H1 (cell line): ENCODE results near the gene TNIP1. TPM values are rescaled to one million over a fixed set of nuclear protein-coding genes. Genes with fewer than 3 reads are reported as not detected.

Source experiments
- CTCF ChIA-PET: fragments of 300-600 bp; sonication (Branson Sonifier 250); formaldehyde crosslinking; loops from one replicate; lab custom pipeline; 2021; ENCODE audit not compliant: partially characterized antibody; lab: Charles Lee
- POLR2A ChIA-PET: fragments of 300-600 bp; sonication (Branson Sonifier 250); formaldehyde crosslinking; loops from one replicate; lab custom pipeline; 2021; ENCODE audit warnings: inconsistent platforms; ENCODE audit not compliant: partially characterized antibody; lab: Charles Lee
- DNase-seq, 2 experiments: peaks; one replicate each; pipeline versions ENCODE4 v3.0.0 to v3.0.0-alpha.2; 2010 to 2022; ENCODE audit warnings: low spot score in 2 of 2, low read depth in 1 of 2, mixed read lengths in 1 of 2
- FAIRE-seq: peaks from 2 replicates; lab custom pipeline; 2011; peaks lifted over from hg19 to GRCh38; lab: Jason Lieb, UNC
- H2AFZ ChIP-seq: 2 replicates; pipeline ENCODE4 v1.8.1; 2012; ENCODE audit warnings: low read length, inconsistent platforms
- H2AK5ac ChIP-seq: 2 replicates; pipeline ENCODE4 v1.6.1; 2013; ENCODE audit warnings: low read depth, low read length
- H2BK120ac ChIP-seq: replicated peaks from 2 replicates; pipeline ENCODE3; 2013; ENCODE audit warnings: low read depth, low read length, inconsistent platforms
- H2BK12ac ChIP-seq: 2 replicates; pipeline ENCODE4 v1.6.1; 2013; ENCODE audit warnings: low read depth, low read length
- H2BK15ac ChIP-seq: 2 replicates; pipeline ENCODE4 v1.6.1; 2013; ENCODE audit warnings: low read length
- H2BK20ac ChIP-seq: 2 replicates; pipeline ENCODE4 v1.6.1; 2013; ENCODE audit warnings: low read length
- H2BK5ac ChIP-seq: 2 replicates; pipeline ENCODE4 v1.6.1; 2013; ENCODE audit warnings: low read depth, low read length
- H3K14ac ChIP-seq: 2 replicates; pipeline ENCODE4 v1.6.1; 2013; ENCODE audit warnings: inconsistent platforms; ENCODE audit not compliant: insufficient read length
- H3K18ac ChIP-seq: 2 replicates; pipeline ENCODE4 v1.6.1; 2013; ENCODE audit warnings: low read length; ENCODE audit errors: extremely low read depth
- H3K23ac ChIP-seq: 2 replicates; pipeline ENCODE4 v1.6.1; 2013; ENCODE audit warnings: inconsistent platforms; ENCODE audit not compliant: insufficient read length
- H3K23me2 ChIP-seq: 2 replicates; pipeline ENCODE4 v1.6.1; 2013; ENCODE audit warnings: low read depth, low read length
- H3K27ac ChIP-seq: 2 replicates; pipeline ENCODE4 v1.6.1; 2011; ENCODE audit warnings: low read depth, low read length, inconsistent platforms
- H3K27me3 ChIP-seq, 4 experiments: replicated peaks in 1 of 4; 1 replicate in 1 of 4; 2 replicates in 3 of 4; pipeline versions ENCODE4 v1.6.1 to v1.8.1; 2011 to 2013; ENCODE audit warnings: low read length in 3 of 4, mild to moderate bottlenecking in 3 of 4, inconsistent platforms in 2 of 4, mixed read lengths in 2 of 4, moderate library complexity in 1 of 4; ENCODE audit not compliant: control insufficient read depth in 3 of 4, insufficient read depth in 3 of 4; ENCODE audit errors: extremely low read depth in 1 of 4
- H3K36me3 ChIP-seq, 4 experiments: 2 replicates each; pipeline versions ENCODE4 v1.6.1 to v1.8.1; 2011 to 2013; ENCODE audit warnings: mild to moderate bottlenecking in 4 of 4, low read length in 3 of 4, moderate library complexity in 2 of 4, control low read depth in 1 of 4, inconsistent platforms in 1 of 4; ENCODE audit not compliant: insufficient read depth in 4 of 4, control insufficient read depth in 2 of 4
- H3K4ac ChIP-seq: replicated peaks from 2 replicates; pipeline ENCODE3; 2013; ENCODE audit warnings: low read length, low read depth, mixed read lengths, inconsistent platforms; ENCODE audit not compliant: insufficient read length
- H3K4me1 ChIP-seq, 4 experiments: replicated peaks in 1 of 4; 1 replicate in 1 of 4; 2 replicates in 3 of 4; pipeline versions ENCODE4 v1.6.1 to v1.8.1; 2011 to 2013; ENCODE audit warnings: low read length in 3 of 4, inconsistent platforms in 2 of 4, mixed read lengths in 1 of 4; ENCODE audit not compliant: insufficient read depth in 4 of 4, control insufficient read depth in 3 of 4
- H3K4me2 ChIP-seq, 2 experiments: 2 replicates each; pipeline versions ENCODE4 v1.6.1 to v1.8.1; 2011 to 2013; ENCODE audit warnings: low read depth in 2 of 2, low read length in 2 of 2, control low read depth in 1 of 2, inconsistent platforms in 1 of 2, mild to moderate bottlenecking in 1 of 2; ENCODE audit not compliant: insufficient read depth in 1 of 2
- H3K4me3 ChIP-seq, 4 experiments: fragments of 200-600, 300-600 bp in 1 of 4; sonication (generic), shearing (Covaris generic), sonication (Bioruptor Twin) in 1 of 4; 2 replicates each; pipeline versions ENCODE4 v1.5.1 to v1.8.1; 2011 to 2016; ENCODE audit warnings: low read length in 4 of 4, low read depth in 3 of 4, control low read depth in 2 of 4, inconsistent platforms in 2 of 4, mild to moderate bottlenecking in 2 of 4, mixed read lengths in 1 of 4, moderate library complexity in 1 of 4; ENCODE audit not compliant: insufficient read depth in 2 of 4; ENCODE audit errors: extremely low read depth in 1 of 4
- H3K56ac ChIP-seq: replicated peaks from 2 replicates; pipeline ENCODE3; 2013; ENCODE audit warnings: low read depth, mild to moderate bottlenecking, mixed read lengths, low read length, inconsistent platforms; ENCODE audit not compliant: insufficient read length
- H3K79me1 ChIP-seq: 2 replicates; pipeline ENCODE4 v1.6.1; 2013; ENCODE audit warnings: low read depth, low read length, control low read depth
- H3K79me2 ChIP-seq, 2 experiments: 2 replicates each; pipeline versions ENCODE4 v1.6.1 to v1.8.1; 2012 to 2013; ENCODE audit warnings: low read length in 2 of 2, mild to moderate bottlenecking in 2 of 2, inconsistent platforms in 1 of 2; ENCODE audit not compliant: insufficient read depth in 2 of 2, control insufficient read depth in 1 of 2
- H3K9ac ChIP-seq, 4 experiments: replicated peaks in 1 of 4; 1 replicate in 1 of 4; 2 replicates in 3 of 4; pipeline versions ENCODE4 v1.6.1 to v1.8.1; 2011 to 2013; ENCODE audit warnings: low read depth in 3 of 4, low read length in 3 of 4, control low read depth in 2 of 4, mild to moderate bottlenecking in 2 of 4, moderate library complexity in 2 of 4, inconsistent platforms in 1 of 4; ENCODE audit errors: extremely low read depth in 1 of 4
- H3K9me3 ChIP-seq, 2 experiments: 2 replicates each; pipeline versions ENCODE4 v1.6.1 to v1.8.1; 2012 to 2013; ENCODE audit warnings: mild to moderate bottlenecking in 2 of 2, moderate library complexity in 2 of 2, control low read depth in 1 of 2, inconsistent platforms in 1 of 2, low read depth in 1 of 2, low read length in 1 of 2, mixed read lengths in 1 of 2; ENCODE audit not compliant: insufficient read depth in 2 of 2
- H4K20me1 ChIP-seq, 2 experiments: replicated peaks in 1 of 2; 2 replicates each; pipeline versions ENCODE3 to v1.8.1; 2011 to 2013; ENCODE audit warnings: inconsistent platforms in 2 of 2, low read length in 2 of 2, mild to moderate bottlenecking in 1 of 2; ENCODE audit not compliant: insufficient read depth in 2 of 2, control insufficient read depth in 1 of 2
- H4K5ac ChIP-seq: 2 replicates; pipeline ENCODE4 v1.6.1; 2013; ENCODE audit warnings: low read length, low read depth, mixed read lengths, inconsistent platforms; ENCODE audit not compliant: insufficient read length
- H4K8ac ChIP-seq: 2 replicates; pipeline ENCODE4 v1.8.0; 2013; ENCODE audit warnings: mild to moderate bottlenecking, moderate library complexity, low read length, inconsistent platforms; ENCODE audit not compliant: insufficient read depth; ENCODE audit errors: extremely low read depth
- H4K91ac ChIP-seq: replicated peaks from 2 replicates; pipeline ENCODE3; 2013; ENCODE audit warnings: low read length, mixed read lengths, inconsistent platforms; ENCODE audit not compliant: insufficient read length
- ATF2 ChIP-seq: IDR thresholded peaks from 2 replicates; pipeline ENCODE4 v1.6.1; 2012; ENCODE audit warnings: low read length, inconsistent platforms
- EP300 ChIP-seq, 2 experiments: IDR thresholded peaks; 1 replicate in 1 of 2; 2 replicates in 1 of 2; pipeline ENCODE4 v1.6.1; 2011 to 2012; ENCODE audit warnings: low read depth in 2 of 2, low read length in 2 of 2, mild to moderate bottlenecking in 2 of 2, borderline replicate concordance in 1 of 2, inconsistent platforms in 1 of 2, moderate library complexity in 1 of 2
- FOSL1 ChIP-seq: IDR thresholded peaks from 2 replicates; pipeline ENCODE4 v1.6.1; 2011; ENCODE audit warnings: mild to moderate bottlenecking, low read depth, low read length, moderate library complexity; ENCODE audit not compliant: insufficient read depth
- GTF2F1 ChIP-seq: IDR thresholded peaks from 2 replicates; pipeline ENCODE4 v1.6.1; 2012; ENCODE audit warnings: low read depth, low read length, improper control_type of control experiment, borderline replicate concordance
- HDAC2 ChIP-seq, 2 experiments: fragments of 300-600 bp in 1 of 2; sonication (generic) in 1 of 2; IDR thresholded peaks; 2 replicates each; pipeline ENCODE4 v1.6.1; 2011 to 2012; ENCODE audit warnings: low read depth in 2 of 2, low read length in 2 of 2, mild to moderate bottlenecking in 2 of 2, moderate library complexity in 2 of 2, borderline replicate concordance in 1 of 2, inconsistent platforms in 1 of 2
- KDM1A ChIP-seq: fragments of 200-600, 300-600 bp; sonication (generic); IDR thresholded peaks from 2 replicates; pipeline ENCODE4 v1.7.1; 2016; ENCODE audit warnings: mild to moderate bottlenecking, low read length, borderline replicate concordance
- NANOG ChIP-seq: IDR thresholded peaks from 2 replicates; pipeline ENCODE4 v1.6.1; 2011; ENCODE audit warnings: low read length, low read depth, mild to moderate bottlenecking, inconsistent platforms; ENCODE audit not compliant: insufficient read depth, poor library complexity, severe bottlenecking
- POU5F1 ChIP-seq: IDR thresholded peaks from 2 replicates; pipeline ENCODE4 v1.6.1; 2011; ENCODE audit warnings: low read depth, mild to moderate bottlenecking, low read length, moderate library complexity
- SRF ChIP-seq: IDR thresholded peaks from 2 replicates; pipeline ENCODE4 v1.6.1; 2011; ENCODE audit warnings: mild to moderate bottlenecking, low read depth, low read length, moderate library complexity
- ZNF274 ChIP-seq: IDR thresholded peaks from 2 replicates; pipeline ENCODE4 v1.7.0; 2012; ENCODE audit warnings: low read length, borderline replicate concordance; ENCODE audit errors: extremely low read depth
- WGBS, 2 experiments: shearing (Covaris generic) in 1 of 2; methylation state at CpG; one replicate each; pipeline versions ENCODE4 v1.1.6 to v1.1.7; 2013 to 2015; ENCODE audit warnings: low lambda C conversion rate in 2 of 2, mixed read lengths in 2 of 2, inconsistent platforms in 1 of 2, low coverage in 1 of 2, missing lambda C conversion rate in 1 of 2; ENCODE audit not compliant: insufficient replicate concordance in 2 of 2, insufficient coverage in 1 of 2, insufficient read length in 1 of 2; ENCODE audit errors: extremely low coverage in 1 of 2, missing lambda C conversion rate in 1 of 2; 5-methylcytosine and 5-hydroxymethylcytosine counted together
- polyA plus RNA-seq, 7 experiments: library from polyadenylated mRNA; depleted of rRNA in 3 of 7; stranded (reverse) in 5 of 7; unstranded in 2 of 7; fragments of >200 nt in 5 of 7; fragments of 200-250 nt in 2 of 7; gene quantifications; 1 replicate in 5 of 7; 2 replicates in 1 of 7; 4 replicates in 1 of 7; pipeline versions ENCODE4 v1.2.1 to v1.2.3, GENCODE V29; 2011 to 2013; ENCODE audit warnings: missing spikeins in 2 of 7, mixed read lengths in 2 of 7
- total RNA-seq: library from RNA; stranded (reverse); fragmentation: NEBNext Ultra II Directional; extraction: Animal tissue kit (Norgen Biotek cat#: 25700); gene quantifications from 2 replicates; pipeline ENCODE4 v1.2.1, GENCODE V29; 2021

Gene TNIP1
- total and polyA plus RNA-seq, 2 of the 8 experiments (the other 6 are each of a cell fraction or from before 2014, with no cell fraction given): 14.2 to 31.9 TPM

GRCh38 chr5:151014680-151015343 is 66.0 kb downstream of the TNIP1 start:
- Histone ChIP-seq H4K91ac (no peak overlapping the region), H3K14ac (no peak overlapping the region), H3K4me2 (no peak overlapping the region), H2BK12ac (no peak overlapping the region), H3K23me2 (no peaks in the 10 kb centered on the region), H2BK20ac (no peak overlapping the region), H3K4ac (no peak overlapping the region), H3K9me3 (no peaks in the 10 kb centered on the region), H3K36me3 (no peaks in the 10 kb centered on the region), H3K56ac (no peak overlapping the region), H3K9ac (no peak overlapping the region), H3K4me3 (no peak overlapping the region), H3K4me1 (no peaks in the 10 kb centered on the region), H2BK15ac (no peak overlapping the region), H3K79me2 (no peaks in the 10 kb centered on the region), H4K20me1 (no peaks in the 10 kb centered on the region), H4K8ac (no peak overlapping the region), H3K27me3 (peaks cover 0 to 5% (median 0%) of the 10 kb centered on the region in 4 experiments; a peak in 1 of 7 replicates), H3K79me1 (no peaks in the 10 kb centered on the region), H2BK5ac (no peak overlapping the region), H3K18ac (no peak overlapping the region), H4K5ac (no peak overlapping the region), H2AK5ac (no peak overlapping the region), H3K23ac (no peak overlapping the region), H2BK120ac (no peak overlapping the region), H2AFZ (no peak overlapping the region), H3K27ac (no peak overlapping the region)
- no peak for DNase-seq
- 89% methylated on average over 4 of the region's 4 CpGs; no CpG with 5 or more reads in 1 of the 2 experiments for WGBS, 2 experiments
- no peak for FAIRE-seq
- POLR2A ChIA-PET: no interaction called here
- CTCF ChIA-PET: interaction anchor here (1.5 to 10.1 kb wide), 2 partner anchors 36 to 100 kb away, joined by 6 to 105 read pairs; no protein-coding TSS in a partner anchor
- TF ChIP-seq POU5F1: no peak
- no peak for TF ChIP-seq ATF2
- no peak for TF ChIP-seq GTF2F1
- no peak for TF ChIP-seq KDM1A
- TF ChIP-seq NANOG: no peak
- no peak for TF ChIP-seq HDAC2 (IDR thresholded peaks at IDR 0.05; ENCODE audit: borderline replicate concordance in 1 of 2, low read depth in 2 of 2, low read length in 2 of 2)
- no peak for TF ChIP-seq EP300 (IDR thresholded peaks at IDR 0.05; ENCODE audit: borderline replicate concordance in 1 of 2, low read depth in 2 of 2, low read length in 2 of 2)
- no peak for TF ChIP-seq FOSL1
- no peak for TF ChIP-seq SRF
- TF ChIP-seq ZNF274: no peak
